GM10266 (cell line): Measurements from ENCODE around the gene PSORS1C1.
"Not testable (repeated sequence)": the region's sequence is repeated elsewhere in the genome, so short reads cannot be mapped to it uniquely, and the experiment has no call there.

Experiments used
- DNase-seq: peaks from one replicate; pipeline ENCODE4 v3.0.0; 2012; ENCODE audit errors: extremely low spot score
- TF ChIP-seq, protein P1 (sequence below): IDR thresholded peaks from 2 replicates; pipeline ENCODE4 v1.5.1; 2012; ENCODE audit warnings: mild to moderate bottlenecking, low read depth; ENCODE audit not compliant: control insufficient read depth, insufficient read depth; ENCODE audit errors: missing control alignments

The PSORS1C1 gene

DNA sequence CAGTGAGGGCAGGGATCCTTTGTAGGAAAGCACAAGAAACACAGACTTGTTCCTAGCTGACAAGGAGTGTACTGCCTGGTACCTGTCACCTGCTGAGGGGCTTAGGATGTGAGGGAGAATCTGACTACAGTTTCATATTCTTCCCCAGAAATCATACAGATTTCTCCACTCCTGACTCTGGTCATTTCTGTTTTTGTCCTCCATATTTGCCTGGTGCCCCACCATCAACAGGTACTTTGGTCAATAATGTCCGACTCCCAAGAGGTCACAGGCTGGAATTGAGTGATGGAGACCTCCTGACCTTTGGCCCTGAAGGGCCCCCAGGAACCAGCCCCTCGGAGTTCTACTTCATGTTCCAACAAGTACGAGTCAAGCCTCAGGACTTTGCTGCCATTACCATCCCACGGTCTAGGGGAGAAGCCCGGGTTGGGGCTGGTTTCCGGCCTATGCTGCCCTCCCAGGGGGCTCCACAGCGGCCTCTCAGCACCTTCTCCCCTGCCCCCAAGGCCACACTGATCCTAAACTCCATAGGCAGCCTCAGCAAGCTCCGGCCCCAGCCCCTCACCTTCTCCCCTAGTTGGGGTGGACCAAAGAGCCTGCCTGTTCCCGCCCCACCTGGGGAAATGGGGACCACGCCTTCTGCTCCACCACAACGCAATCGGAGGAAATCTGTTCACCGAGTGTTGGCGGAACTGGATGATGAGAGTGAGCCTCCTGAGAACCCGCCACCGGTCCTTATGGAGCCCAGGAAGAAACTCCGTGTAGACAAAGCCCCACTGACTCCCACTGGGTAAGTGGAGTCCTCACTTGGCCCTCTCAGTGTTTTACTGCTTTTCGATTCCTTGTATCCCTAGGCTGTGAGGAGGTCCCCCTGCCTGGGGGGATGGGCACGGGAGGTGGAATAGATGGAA, 46.9 kb downstream of the PSORS1C1 start:
- no peak for DNase-seq
- TF ChIP-seq, protein P1, sequence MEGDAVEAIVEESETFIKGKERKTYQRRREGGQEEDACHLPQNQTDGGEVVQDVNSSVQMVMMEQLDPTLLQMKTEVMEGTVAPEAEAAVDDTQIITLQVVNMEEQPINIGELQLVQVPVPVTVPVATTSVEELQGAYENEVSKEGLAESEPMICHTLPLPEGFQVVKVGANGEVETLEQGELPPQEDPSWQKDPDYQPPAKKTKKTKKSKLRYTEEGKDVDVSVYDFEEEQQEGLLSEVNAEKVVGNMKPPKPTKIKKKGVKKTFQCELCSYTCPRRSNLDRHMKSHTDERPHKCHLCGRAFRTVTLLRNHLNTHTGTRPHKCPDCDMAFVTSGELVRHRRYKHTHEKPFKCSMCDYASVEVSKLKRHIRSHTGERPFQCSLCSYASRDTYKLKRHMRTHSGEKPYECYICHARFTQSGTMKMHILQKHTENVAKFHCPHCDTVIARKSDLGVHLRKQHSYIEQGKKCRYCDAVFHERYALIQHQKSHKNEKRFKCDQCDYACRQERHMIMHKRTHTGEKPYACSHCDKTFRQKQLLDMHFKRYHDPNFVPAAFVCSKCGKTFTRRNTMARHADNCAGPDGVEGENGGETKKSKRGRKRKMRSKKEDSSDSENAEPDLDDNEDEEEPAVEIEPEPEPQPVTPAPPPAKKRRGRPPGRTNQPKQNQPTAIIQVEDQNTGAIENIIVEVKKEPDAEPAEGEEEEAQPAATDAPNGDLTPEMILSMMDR: no peak

DNA sequence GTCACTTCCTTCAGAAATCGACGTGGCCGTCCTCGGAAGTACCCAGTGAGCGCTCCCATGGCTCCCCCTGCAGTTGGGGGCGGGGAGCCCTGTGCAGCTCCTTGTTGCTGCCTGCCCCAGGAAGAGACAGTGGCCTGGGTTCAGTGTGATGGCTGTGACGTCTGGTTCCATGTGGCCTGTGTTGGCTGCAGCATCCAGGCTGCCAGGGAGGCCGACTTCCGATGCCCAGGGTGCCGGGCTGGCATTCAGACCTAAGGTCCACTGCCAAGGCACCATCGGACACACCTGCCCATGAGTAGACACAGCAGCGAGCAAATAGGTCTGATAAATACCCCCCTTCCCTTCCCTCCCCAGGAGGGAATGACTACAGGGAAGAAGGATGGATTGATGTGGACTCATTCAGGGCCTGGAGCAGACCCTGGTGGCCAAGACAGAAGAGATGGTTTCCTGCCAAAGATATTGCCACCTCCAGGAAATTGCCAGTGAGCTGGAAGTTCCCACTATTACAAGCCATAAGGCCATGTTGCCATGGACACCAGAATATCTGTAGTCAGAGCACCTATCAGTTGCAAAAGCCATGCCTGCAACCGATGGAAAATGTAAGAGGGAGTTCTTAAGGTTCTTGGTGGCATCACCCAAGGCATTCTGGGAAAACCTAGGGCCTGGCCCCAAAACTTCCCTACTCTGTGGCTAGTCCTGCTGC, 48.0 kb downstream of the PSORS1C1 start:
- TF ChIP-seq, protein P1: no peak
- no peak for DNase-seq

DNA sequence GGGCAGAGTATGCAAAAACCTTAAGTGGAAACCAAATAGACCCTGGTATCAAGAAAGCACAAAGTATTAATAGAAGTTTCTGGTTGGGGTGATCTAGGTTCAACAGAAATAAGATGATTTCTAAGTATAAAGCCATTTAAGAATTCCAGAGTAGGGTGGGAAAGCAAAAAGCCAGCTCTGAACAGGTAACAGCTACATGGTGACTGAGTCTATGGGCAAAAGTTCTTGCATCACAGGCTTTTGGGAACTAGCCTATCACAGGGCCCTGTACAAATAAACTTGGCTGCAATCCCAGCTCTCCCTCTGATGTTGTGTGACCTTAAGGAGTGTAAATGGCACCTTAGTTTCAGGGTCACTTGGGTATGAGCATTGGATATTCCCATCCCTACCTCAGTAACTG, 49.3 kb downstream of the PSORS1C1 start:
- DNase-seq: no peak
- TF ChIP-seq, protein P1: no peak

DNA sequence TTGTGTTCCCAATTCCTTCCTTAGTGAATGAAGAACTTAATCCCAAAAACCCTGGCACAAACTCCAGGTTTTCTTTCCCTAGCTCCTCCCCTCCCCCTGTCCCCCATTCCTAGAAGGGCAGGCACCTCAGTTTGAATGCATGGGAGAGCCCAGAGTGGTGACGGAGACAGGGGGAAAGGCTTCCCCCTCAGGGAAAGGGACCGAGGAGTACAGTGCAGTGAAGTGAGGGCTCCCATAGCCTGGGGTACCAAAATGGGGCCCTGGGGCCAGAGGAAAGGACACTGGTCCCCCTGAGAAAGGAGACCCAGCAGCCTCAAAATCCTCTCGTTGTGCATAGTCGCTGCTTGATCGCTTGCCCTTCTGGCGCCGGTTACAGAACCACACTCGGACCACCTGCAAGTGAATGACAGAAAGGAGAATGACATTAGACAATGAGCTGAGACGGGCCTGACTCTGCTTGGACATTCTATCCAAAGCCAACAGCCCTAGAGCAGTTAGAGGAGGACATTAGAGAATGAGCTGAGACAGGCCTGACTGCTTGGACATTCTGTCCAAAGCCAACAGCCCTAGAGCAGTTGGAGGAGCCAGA, 50.0 kb downstream of the PSORS1C1 start:
- not testable (repeated sequence) for DNase-seq

DNA sequence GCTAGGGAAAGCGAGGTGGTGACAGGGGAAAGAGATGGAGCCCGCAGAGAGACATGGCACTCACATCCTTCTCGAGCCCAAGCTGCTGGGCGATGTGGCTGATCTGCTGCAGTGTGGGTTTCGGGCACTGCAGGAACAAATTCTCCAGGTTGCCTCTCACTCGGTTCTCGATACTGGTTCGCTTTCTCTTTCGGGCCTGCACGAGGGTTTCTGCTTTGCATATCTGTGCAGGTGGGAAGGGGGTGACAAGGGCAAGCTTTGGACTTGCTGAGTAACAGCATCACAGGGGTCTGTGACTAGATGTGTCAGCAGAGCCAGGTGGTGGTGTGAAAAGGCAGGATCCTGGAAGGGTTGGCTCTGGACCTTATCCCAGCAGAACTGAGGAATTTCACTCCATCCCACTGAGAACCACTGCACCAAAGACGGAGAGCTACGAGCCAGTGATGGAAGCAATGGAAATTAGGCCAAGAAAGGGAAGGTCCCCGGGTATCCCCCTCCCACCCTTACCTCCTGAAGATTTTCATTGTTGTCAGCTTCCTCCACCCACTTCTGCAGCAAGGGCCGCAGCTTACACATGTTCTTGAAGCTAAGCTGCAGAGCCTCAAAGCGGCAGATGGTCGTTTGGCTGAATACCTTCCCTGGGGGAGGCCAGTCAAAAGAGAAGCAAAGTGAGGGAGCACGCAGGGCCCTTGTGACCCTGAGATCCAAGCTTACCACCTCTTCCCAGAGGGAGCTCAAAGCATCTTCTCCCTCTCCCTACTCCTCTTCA, 50.6 kb downstream of the PSORS1C1 start:
- peak; percentile 63 for DNase-seq

DNA sequence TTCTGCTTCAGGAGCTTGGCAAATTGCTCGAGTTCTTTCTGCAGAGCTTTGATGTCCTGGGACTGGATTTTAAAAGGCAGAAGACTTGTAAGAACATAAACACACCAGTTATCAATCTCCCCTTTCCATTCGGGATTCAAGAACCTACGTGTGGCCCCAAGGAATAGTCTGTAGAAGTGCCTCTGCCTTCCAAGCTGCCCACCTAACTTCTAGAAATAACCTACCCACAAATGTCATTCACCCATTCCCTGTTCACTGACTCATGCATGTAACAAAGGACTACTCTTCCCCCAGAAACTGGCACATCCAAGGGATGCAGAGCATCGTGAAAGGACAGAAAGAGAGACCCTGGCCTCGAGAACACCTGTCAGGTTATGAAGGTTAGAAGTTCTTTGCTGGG, 51.4 kb downstream of the PSORS1C1 start:
- TF ChIP-seq, protein P1: no peak
- no peak for DNase-seq

DNA sequence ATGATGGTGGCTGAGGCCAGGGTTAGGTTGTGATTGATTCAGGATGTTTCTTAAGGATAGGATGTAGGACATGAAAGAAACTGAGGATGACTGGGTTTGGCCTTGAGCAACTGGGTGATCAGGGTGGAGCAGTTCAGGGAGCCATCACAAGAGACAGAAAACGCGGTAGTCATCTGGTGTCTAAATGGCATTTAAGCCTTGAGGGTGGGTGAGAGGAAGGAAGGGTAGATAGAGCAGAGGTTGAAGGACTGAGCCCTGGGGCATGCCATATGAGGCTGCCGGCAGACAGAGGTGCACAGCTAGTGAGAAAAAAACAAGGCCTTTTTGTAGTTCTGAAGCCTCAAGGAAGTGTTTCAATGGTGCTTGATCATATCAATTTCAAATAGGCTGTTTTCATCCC, 54.0 kb downstream of the PSORS1C1 start:
- TF ChIP-seq, protein P1: no peak
- no peak for DNase-seq
